GM12878 (cell line): ENCODE data around the gene GNA15. TPM values are rescaled to one million over a fixed set of nuclear protein-coding genes. Genes with fewer than 3 reads are reported as not detected.

Experiments
- ATAC-seq: fragments of 200-7000 bp; cut with Tn5 transposase; 3 replicates; pipeline ENCODE4 v1.9.1; 2020; ENCODE audit warnings: mild to moderate bottlenecking, moderate library complexity
- BruUV-seq: library from RNA; stranded (reverse); fragments of 400-500 nt; replicated peaks from 2 replicates; lab custom pipeline; 2021; lab: Mats Ljungman, UMichigan
- CTCF ChIA-PET: fragments of 300-600 bp; sonication (Branson Sonifier 250); formaldehyde crosslinking; extraction: SDS; loops from one replicate; lab custom pipeline; 2021; ENCODE audit warnings: inconsistent platforms; lab: Yijun Ruan, JAX
- POLR2A ChIA-PET: fragments of 350-600 bp; formaldehyde crosslinking; extraction: SDS; loops from one replicate; lab custom pipeline; 2021; ENCODE audit warnings: inconsistent platforms; lab: Charles Lee
- RAD21 ChIA-PET: fragments of 300-600 bp; sonication (Branson Sonifier 250); formaldehyde crosslinking; loops from one replicate; lab custom pipeline; 2023; ENCODE audit warnings: antibody characterized with exemption; ENCODE audit not compliant: unreplicated experiment; lab: Charles Lee
- SMC1A ChIA-PET: fragments of 300-600 bp; sonication (Branson Sonifier 250); formaldehyde crosslinking; loops from one replicate; lab custom pipeline; 2023; ENCODE audit not compliant: unreplicated experiment, uncharacterized antibody; lab: Charles Lee
- DNase-seq: peaks from one replicate; pipeline ENCODE4 v3.0.0-alpha.2; 2011; ENCODE audit warnings: low read depth, low spot score
- FAIRE-seq: peaks from 3 replicates; lab custom pipeline; 2011; peaks lifted over from hg19 to GRCh38; lab: Jason Lieb, UNC
- H2AFZ ChIP-seq: 2 replicates; pipeline ENCODE4 v1.6.0; 2011; ENCODE audit warnings: low read depth, low read length, control low read depth; ENCODE audit not compliant: control insufficient read depth
- H3K27ac ChIP-seq: 2 replicates; pipeline ENCODE4 v1.5.1; 2011; ENCODE audit warnings: control low read depth; ENCODE audit not compliant: control insufficient read depth, insufficient read depth
- H3K27me3 ChIP-seq, 2 experiments: replicated peaks in 1 of 2; 2 replicates each; pipeline versions ENCODE4 v1.6.0 to v1.6.1; 2011; ENCODE audit warnings: low read length in 1 of 2; ENCODE audit not compliant: control insufficient read depth in 2 of 2, insufficient read depth in 2 of 2
- H3K36me3 ChIP-seq, 2 experiments: 2 replicates each; pipeline ENCODE4 v1.5.1; 2011; ENCODE audit warnings: low read length in 1 of 2; ENCODE audit not compliant: control insufficient read depth in 2 of 2, insufficient read depth in 2 of 2
- H3K4me1 ChIP-seq: 2 replicates; pipeline ENCODE4 v1.6.1; 2011; ENCODE audit warnings: mild to moderate bottlenecking, low read length, moderate library complexity, mixed read lengths; ENCODE audit not compliant: control insufficient read depth, insufficient read depth
- H3K4me2 ChIP-seq: 2 replicates; pipeline ENCODE4 v1.6.0; 2011; ENCODE audit warnings: control low read depth; ENCODE audit not compliant: control insufficient read depth, insufficient read depth
- H3K4me3 ChIP-seq: fragments of 200-600 bp; sonication (generic); 2 replicates; pipeline ENCODE4 v1.5.1; 2016
- H3K79me2 ChIP-seq: 2 replicates; pipeline ENCODE4 v1.6.0; 2011; ENCODE audit warnings: low read length; ENCODE audit not compliant: control insufficient read depth, insufficient read depth
- H3K9ac ChIP-seq: 2 replicates; pipeline ENCODE4 v1.8.0; 2011; ENCODE audit warnings: low read length, control low read depth, mixed read lengths; ENCODE audit not compliant: control insufficient read depth, insufficient read depth
- H3K9me3 ChIP-seq: replicated peaks from 3 replicates; pipeline ENCODE4 v1.5.1; 2011; ENCODE audit warnings: mild to moderate bottlenecking, low read length; ENCODE audit not compliant: control insufficient read depth, insufficient read depth
- H4K20me1 ChIP-seq: 2 replicates; pipeline ENCODE4 v1.6.0; 2011; ENCODE audit not compliant: control insufficient read depth, insufficient read depth
- CBFB ChIP-seq: IDR thresholded peaks from 2 replicates; pipeline ENCODE4 v1.6.1; 2016; ENCODE audit warnings: antibody characterized with exemption, low read depth
- CEBPB ChIP-seq, 2 experiments: fragments of 150-350 bp in 1 of 2; IDR thresholded peaks; 2 replicates each; pipeline ENCODE4 v1.6.1; 2012 to 2014; ENCODE audit warnings: low read depth in 2 of 2, low read length in 2 of 2, borderline replicate concordance in 1 of 2, inconsistent platforms in 1 of 2
- CREB1 ChIP-seq: IDR thresholded peaks from 2 replicates; pipeline ENCODE4 v1.6.1; 2012; ENCODE audit warnings: low read depth, mild to moderate bottlenecking, inconsistent platforms
- IKZF2 ChIP-seq, 2 experiments: fragments of 450-650 bp; IDR thresholded peaks; 2 replicates each; pipeline ENCODE4 v1.6.1; 2017; ENCODE audit warnings: mild to moderate bottlenecking in 2 of 2, moderate library complexity in 2 of 2
- MAX ChIP-seq: IDR thresholded peaks from 2 replicates; pipeline ENCODE4 v1.6.1; 2012; ENCODE audit warnings: low read depth, low read length, improper control_type of control experiment
- PAX5 ChIP-seq: IDR thresholded peaks from 2 replicates; pipeline ENCODE4 v1.6.1; 2011; ENCODE audit warnings: low read depth, low read length, borderline replicate concordance
- PKNOX1 ChIP-seq: fragments of 450-650 bp; IDR thresholded peaks from 2 replicates; pipeline ENCODE4 v1.6.1; 2016; ENCODE audit warnings: mild to moderate bottlenecking
- PML ChIP-seq: IDR thresholded peaks from 2 replicates; pipeline ENCODE4 v1.6.1; 2012; ENCODE audit warnings: low read length, inconsistent platforms
- ZBTB40 ChIP-seq: fragments of 450-650 bp; IDR thresholded peaks from 2 replicates; pipeline ENCODE4 v1.6.1; 2016; ENCODE audit warnings: mild to moderate bottlenecking, moderate library complexity, borderline replicate concordance
- WGBS: methylation state at CpG from one replicate; pipeline ENCODE4 v1.1.6; 2016; ENCODE audit warnings: low lambda C conversion rate; ENCODE audit not compliant: insufficient replicate concordance, insufficient coverage; ENCODE audit errors: missing lambda C conversion rate; 5-methylcytosine and 5-hydroxymethylcytosine counted together
- in situ Hi-C: fragments of 300-500 bp; cut with MboI; formaldehyde crosslinking; loops from 9 replicates; pipeline ENCODE4 v1.14.3; 2018; ENCODE audit warnings: mixed read lengths
- intact Hi-C: fragments of 100-400 bp; cut with micrococcal nuclease; formaldehyde crosslinking; loops from one replicate; pipeline ENCODE4 v1.14.2; 2022; ENCODE audit not compliant: unreplicated experiment
- polyA plus RNA-seq, 11 experiments: library from polyadenylated mRNA; depleted of rRNA in 4 of 11; unstranded in 6 of 11; stranded (reverse) in 5 of 11; fragments of >200 nt; fragmentation: Nextera tagmentation in 4 of 11; fragmentation: Illumina TruSeq in 1 of 11; extraction: Ambion mirVana in 4 of 11; extraction: Trizol in 1 of 11; gene quantifications; 1 replicate in 1 of 11; 2 replicates in 10 of 11; pipeline versions ENCODE4 v1.2.1 to v1.2.3, GENCODE V29; 2011 to 2016; ENCODE audit warnings: inconsistent platforms in 2 of 11, missing spikeins in 2 of 11, low read depth in 1 of 11
- total RNA-seq, 4 experiments: library from RNA; depleted of rRNA in 3 of 4; stranded (reverse); fragments of >200 nt in 3 of 4; fragmentation: Illumina TruSeq in 1 of 4; extraction: Trizol in 1 of 4; gene quantifications; 2 replicates each; pipeline versions ENCODE4 v1.2.1 to v1.2.3, GENCODE V29; 2013 to 2021

The GNA15 gene
- total and polyA plus RNA-seq, 10 of the 15 experiments (the other 5 are each of a cell fraction or from before 2014, with no cell fraction given) = 0.42 to 18.0 (median 9.4) TPM

GRCh38 chr19:3154957-3155736 lies 19.3 kb downstream of the GNA15 start (continued):
- TF ChIP-seq PAX5 (peak; percentile 71; the same call in 1 of the 2 replicates), PKNOX1 (no peak), ZBTB40 (no peak)

GRCh38 chr19:3157096-3157845 lies 21.4 kb downstream of the GNA15 start:
- 92% methylated on average over 23 of the region's 23 CpGs for WGBS
- no peak overlapping the region for H2AFZ ChIP-seq
- ChIA-PET SMC1A (no interaction called here), CTCF (interaction anchor here (1.1 kb wide), 1 partner anchor 122 kb away, joined by 3 read pairs; no protein-coding TSS in a partner anchor), RAD21 (no interaction called here), POLR2A (interaction anchor here (0.5 to 1.0 kb wide), 2 partner anchors 16 to 192 kb away, joined by 6 to 12 read pairs; no protein-coding TSS in a partner anchor)
- H3K79me2 ChIP-seq = 0 out of 2 replicates have a peak, but pooled peaks cover 1% of the 10 kb centered on the region
- DNase-seq (no peak), FAIRE-seq (no peak), ATAC-seq (no peak)
- no peaks in the 10 kb centered on the region for H3K27me3 ChIP-seq
- H3K27ac ChIP-seq = no peak overlapping the region
- no peak overlapping the region for H3K4me2 ChIP-seq
- no peak overlapping the region for H3K4me3 ChIP-seq
- no TSS peak for BruUV-seq
- in situ Hi-C loops (no loop called here), intact Hi-C loops (no loop called here)
- no peak overlapping the region for H3K9ac ChIP-seq
- H3K4me1 ChIP-seq = peaks cover 14% of the 10 kb centered on the region
- H3K36me3 ChIP-seq = peaks cover 3 to 4% of the 10 kb centered on the region in 2 experiments; a peak in 3 of 4 replicates
- H3K9me3 ChIP-seq = no peaks in the 10 kb centered on the region; the same call in 2 of the 3 replicates
- H4K20me1 ChIP-seq = no peaks in the 10 kb centered on the region
- no peak for TF ChIP-seq CBFB
- no peak for TF ChIP-seq ZBTB40
- no peak for TF ChIP-seq MAX
- TF ChIP-seq IKZF2 (IDR thresholded peaks at IDR 0.05) = no peak
- TF ChIP-seq CEBPB (IDR thresholded peaks at IDR 0.05; ENCODE audit: borderline replicate concordance in 1 of 2, low read depth in 2 of 2, low read length in 2 of 2) = no peak
- TF ChIP-seq PML = no peak
- TF ChIP-seq CREB1 = no peak
